ENCODE data around the gene VGLL3. TPM values are rescaled to one million over a fixed set of nuclear protein-coding genes. Genes with fewer than 3 reads are reported as not detected.

Gene VGLL3
- total RNA-seq, 2 donors from 2014 or later, result 0.44 to 1.8 TPM

DNA sequence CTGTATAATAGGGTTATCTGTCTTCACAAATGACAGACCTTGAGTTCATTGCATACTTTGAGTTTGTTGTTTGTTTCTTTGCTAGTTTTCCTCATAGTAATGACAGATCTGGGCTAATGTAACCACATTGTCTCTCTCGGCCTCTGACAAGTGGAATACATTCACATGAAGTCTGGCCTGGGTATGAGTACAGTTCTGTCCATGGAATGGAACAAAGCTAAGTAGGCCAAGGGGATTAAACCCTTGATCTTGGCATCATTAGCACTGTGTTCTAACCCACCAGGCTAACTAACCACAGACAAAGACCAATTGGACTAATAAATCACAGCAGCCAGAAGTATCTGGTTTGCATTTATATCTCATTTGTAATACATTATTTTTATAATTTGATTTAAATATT lies 7.6 kb upstream of the VGLL3 start:
- no peaks in the 10 kb centered on the region for H3K9me3 Mint-ChIP-seq
- 83 to 97% methylated on average over 1 of the region's 1 CpG for WGBS, 2 experiments (ENCODE audit: insufficient coverage in 1 of 2, insufficient read length in 1 of 2)
- Histone ChIP-seq H3K27ac (ENCODE audit: low read depth, low read length) (no peak overlapping the region), H3K9ac (ENCODE audit: extremely low read depth, low read length, poor library complexity, severe bottlenecking) (no peak overlapping the region), H3K4me1 (ENCODE audit: control insufficient read depth, insufficient read depth, low read length) (no peaks in the 10 kb centered on the region), H3K4me3 (ENCODE audit: low read length) (no peak overlapping the region), H3K9me3 (ENCODE audit: control insufficient read depth, low read length) (no peaks in the 10 kb centered on the region), H3K27me3 (ENCODE audit: control insufficient read depth, insufficient read depth, low read length, poor library complexity, severe bottlenecking) (no peaks in the 10 kb centered on the region), H3K36me3 (ENCODE audit: control insufficient read depth, insufficient read depth, low read length) (no peaks in the 10 kb centered on the region)
- no peak overlapping the region for H3K4me3 Mint-ChIP-seq
- DNase-seq, result no peak
- H3K36me3 Mint-ChIP-seq (ENCODE audit: low read depth), result no peaks in the 10 kb centered on the region
- no peaks in the 10 kb centered on the region for H3K27me3 Mint-ChIP-seq (ENCODE audit: insufficient read depth)
- peaks cover 3% of the 10 kb centered on the region for H3K4me1 Mint-ChIP-seq
- TF ChIP-seq, protein P1, sequence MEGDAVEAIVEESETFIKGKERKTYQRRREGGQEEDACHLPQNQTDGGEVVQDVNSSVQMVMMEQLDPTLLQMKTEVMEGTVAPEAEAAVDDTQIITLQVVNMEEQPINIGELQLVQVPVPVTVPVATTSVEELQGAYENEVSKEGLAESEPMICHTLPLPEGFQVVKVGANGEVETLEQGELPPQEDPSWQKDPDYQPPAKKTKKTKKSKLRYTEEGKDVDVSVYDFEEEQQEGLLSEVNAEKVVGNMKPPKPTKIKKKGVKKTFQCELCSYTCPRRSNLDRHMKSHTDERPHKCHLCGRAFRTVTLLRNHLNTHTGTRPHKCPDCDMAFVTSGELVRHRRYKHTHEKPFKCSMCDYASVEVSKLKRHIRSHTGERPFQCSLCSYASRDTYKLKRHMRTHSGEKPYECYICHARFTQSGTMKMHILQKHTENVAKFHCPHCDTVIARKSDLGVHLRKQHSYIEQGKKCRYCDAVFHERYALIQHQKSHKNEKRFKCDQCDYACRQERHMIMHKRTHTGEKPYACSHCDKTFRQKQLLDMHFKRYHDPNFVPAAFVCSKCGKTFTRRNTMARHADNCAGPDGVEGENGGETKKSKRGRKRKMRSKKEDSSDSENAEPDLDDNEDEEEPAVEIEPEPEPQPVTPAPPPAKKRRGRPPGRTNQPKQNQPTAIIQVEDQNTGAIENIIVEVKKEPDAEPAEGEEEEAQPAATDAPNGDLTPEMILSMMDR (conservative IDR thresholded peaks at IDR 0.05), result no peak
- no peak overlapping the region for H3K27ac Mint-ChIP-seq

GRCh38 chr3:86996261-86996955 lies 5.5 kb upstream of the VGLL3 start:
- WGBS, 2 experiments (ENCODE audit: insufficient coverage in 1 of 2, insufficient read length in 1 of 2), result 56 to 92% methylated on average over 1 to 5 of the region's 5 CpGs
- no peak overlapping the region for H3K27ac ChIP-seq (ENCODE audit: low read depth, low read length)
- H3K27me3 ChIP-seq (ENCODE audit: control insufficient read depth, insufficient read depth, low read length, poor library complexity, severe bottlenecking), result no peaks in the 10 kb centered on the region

GRCh38 chr3:86995537-86995936 lies 4.6 kb upstream of the VGLL3 start:
- no peaks in the 10 kb centered on the region for H3K36me3 Mint-ChIP-seq (ENCODE audit: low read depth)
- TF ChIP-seq, protein P1 (conservative IDR thresholded peaks at IDR 0.05), result no peak
- Histone ChIP-seq H3K4me1 (ENCODE audit: control insufficient read depth, insufficient read depth, low read length) (no peaks in the 10 kb centered on the region), H3K27ac (ENCODE audit: low read depth, low read length) (no peak overlapping the region), H3K27me3 (ENCODE audit: control insufficient read depth, insufficient read depth, low read length, poor library complexity, severe bottlenecking) (no peaks in the 10 kb centered on the region), H3K36me3 (ENCODE audit: control insufficient read depth, insufficient read depth, low read length) (no peaks in the 10 kb centered on the region), H3K9ac (ENCODE audit: extremely low read depth, low read length, poor library complexity, severe bottlenecking) (no peak overlapping the region), H3K9me3 (ENCODE audit: control insufficient read depth, low read length) (no peaks in the 10 kb centered on the region), H3K4me3 (ENCODE audit: low read length) (no peak overlapping the region)
- no peak overlapping the region for H3K27ac Mint-ChIP-seq
- no peaks in the 10 kb centered on the region for H3K9me3 Mint-ChIP-seq
- H3K4me1 Mint-ChIP-seq, result peaks cover 6% of the 10 kb centered on the region
- H3K27me3 Mint-ChIP-seq (ENCODE audit: insufficient read depth), result peaks cover 2% of the 10 kb centered on the region
- no peak overlapping the region for H3K4me3 Mint-ChIP-seq
- no peak for DNase-seq
- 87 to 100% methylated on average over 1 to 5 of the region's 5 CpGs for WGBS, 2 experiments (ENCODE audit: insufficient coverage in 1 of 2, insufficient read length in 1 of 2)

More at GRCh38 chr3:86996261-86996955, 5.5 kb upstream of the VGLL3 start:
- H3K4me1 ChIP-seq (ENCODE audit: control insufficient read depth, insufficient read depth, low read length), result no peaks in the 10 kb centered on the region
- TF ChIP-seq, protein P1 (conservative IDR thresholded peaks at IDR 0.05), result no peak
- H3K4me1 Mint-ChIP-seq, result peaks cover 4% of the 10 kb centered on the region
- no peaks in the 10 kb centered on the region for H3K9me3 ChIP-seq (ENCODE audit: control insufficient read depth, low read length)
- no peaks in the 10 kb centered on the region for H3K36me3 ChIP-seq (ENCODE audit: control insufficient read depth, insufficient read depth, low read length)
- H3K27me3 Mint-ChIP-seq (ENCODE audit: insufficient read depth), result peaks cover under 1% of the 10 kb centered on the region
- H3K27ac Mint-ChIP-seq, result no peak overlapping the region
- H3K36me3 Mint-ChIP-seq (ENCODE audit: low read depth), result no peaks in the 10 kb centered on the region
- H3K9ac ChIP-seq (ENCODE audit: extremely low read depth, low read length, poor library complexity, severe bottlenecking), result no peak overlapping the region
- H3K4me3 ChIP-seq (ENCODE audit: low read length), result no peak overlapping the region
- no peak for DNase-seq
- H3K9me3 Mint-ChIP-seq, result no peaks in the 10 kb centered on the region
- H3K4me3 Mint-ChIP-seq, result no peak overlapping the region

Measured in endodermal cell (in vitro differentiated cells).